GM18508 (cell line): ENCODE data around the gene PLA2G2D.
"Not testable (repeated sequence)": the region's sequence is repeated elsewhere in the genome, so short reads cannot be mapped to it uniquely, and the experiment has no call there.

ENCODE experiments used
- ATAC-seq: cut with Tn5 transposase; IDR thresholded peaks from one replicate; pipeline ENCODE4 v1.9.1; 2021; ENCODE audit warnings: moderate number of reproducible peaks; ENCODE audit not compliant: insufficient read depth, unreplicated experiment

The PLA2G2D gene

GRCh38 chr1:20143734-20144565 is 24.6 kb upstream of the PLA2G2D start:
- no peak for ATAC-seq

GRCh38 chr1:20143318-20143717 is 24.0 kb upstream of the PLA2G2D start:
- no peak for ATAC-seq

GRCh38 chr1:20142001-20142710 is 22.8 kb upstream of the PLA2G2D start:
- ATAC-seq: no peak

GRCh38 chr1:20141466-20141865 is 22.1 kb upstream of the PLA2G2D start:
- ATAC-seq: no peak

- ATAC-seq: no peak
Observed at GRCh38 chr1:20141001-20141400, 21.7 kb upstream of the PLA2G2D start.

GRCh38 chr1:20139776-20140612 is 20.7 kb upstream of the PLA2G2D start:
- no peak for ATAC-seq

- ATAC-seq: no peak
Observed at GRCh38 chr1:20138961-20139550, 19.7 kb upstream of the PLA2G2D start, which contains the start of gene PLA2G2F. Gene PLA2G2F, plus strand, starts transcription at chr1:20139323. Its CDS starts 105 bp downstream, at chr1:20139428.

- no peak for ATAC-seq
Observed at GRCh38 chr1:20138346-20138745, 19.0 kb upstream of the PLA2G2D start.

- no peak for ATAC-seq
Observed at GRCh38 chr1:20137604-20138003, 18.3 kb upstream of the PLA2G2D start.

GRCh38 chr1:20137055-20137454 is 17.7 kb upstream of the PLA2G2D start:
- no peak for ATAC-seq

- ATAC-seq: no peak
Observed at GRCh38 chr1:20136249-20136648, 16.9 kb upstream of the PLA2G2D start.

GRCh38 chr1:20134995-20135394 is 15.7 kb upstream of the PLA2G2D start:
- no peak for ATAC-seq

GRCh38 chr1:20130518-20130917 is 11.2 kb upstream of the PLA2G2D start:
- not testable (repeated sequence) for ATAC-seq

- ATAC-seq: no peak
Observed at GRCh38 chr1:20126806-20127440, 7.6 kb upstream of the PLA2G2D start.

GRCh38 chr1:20126041-20126805 is 6.9 kb upstream of the PLA2G2D start:
- no peak for ATAC-seq

GRCh38 chr1:20125100-20125499 is 5.8 kb upstream of the PLA2G2D start:
- ATAC-seq: no peak

- no peak for ATAC-seq
Observed at GRCh38 chr1:20124456-20125057, 5.2 kb upstream of the PLA2G2D start.

GRCh38 chr1:20123722-20124455 is 4.6 kb upstream of the PLA2G2D start:
- ATAC-seq: no peak
